K562 (cell line): ENCODE data around the gene C19orf44. TPM values are rescaled to one million over a fixed set of nuclear protein-coding genes. Genes with fewer than 3 reads are reported as not detected.

ENCODE experiments used
- CCAR2 ChIP-seq: fragments of 200-400 bp; formaldehyde crosslinking; IDR thresholded peaks from 2 replicates; pipeline ENCODE4 v1.6.1; 2017; ENCODE audit warnings: mild to moderate bottlenecking, low read depth, low read length
- CTBP1 ChIP-seq: fragments of 450-650 bp; IDR thresholded peaks from 2 replicates; pipeline ENCODE4 v1.6.1; 2016; ENCODE audit warnings: borderline replicate concordance
- E2F1 ChIP-seq: sonication (generic); formaldehyde crosslinking; IDR thresholded peaks from 2 replicates; pipeline ENCODE4 v1.8.1; 2023; ENCODE audit warnings: mild to moderate bottlenecking, missing genetic modification reagents, moderate library complexity
- JUND ChIP-seq, 2 experiments: IDR thresholded peaks; 2 replicates in 1 of 2; 3 replicates in 1 of 2; pipeline ENCODE4 v1.6.1; 2011; ENCODE audit warnings: borderline replicate concordance in 2 of 2, low read depth in 2 of 2, low read length in 2 of 2, improper control_type of control experiment in 1 of 2, missing biosample characterization in 1 of 2, missing genetic modification characterization in 1 of 2, missing genetic modification reagents in 1 of 2
- LCOR ChIP-seq: sonication (generic); formaldehyde crosslinking; IDR thresholded peaks from 2 replicates; pipeline ENCODE4 v1.8.0; 2022; ENCODE audit warnings: mild to moderate bottlenecking, missing genetic modification reagents
- MNT ChIP-seq, 2 experiments: fragments of 450-650 bp; conservative IDR thresholded peaks; 2 replicates each; pipeline ENCODE4 v1.6.1; 2017; ENCODE audit warnings: mild to moderate bottlenecking in 2 of 2, moderate library complexity in 2 of 2
- PHF20 ChIP-seq: fragments of 450-650 bp; IDR thresholded peaks from 2 replicates; pipeline ENCODE4 v1.6.1; 2018; ENCODE audit not compliant: partially characterized antibody
- POLR2G ChIP-seq: fragments of 200-400 bp; formaldehyde crosslinking; IDR thresholded peaks from 2 replicates; pipeline ENCODE4 v1.6.1; 2017; ENCODE audit warnings: low read depth, mild to moderate bottlenecking, antibody characterized with exemption, low read length, moderate library complexity
- VEZF1 ChIP-seq: fragments of 200-800 bp; sonication (Bioruptor generic); IDR thresholded peaks from 2 replicates; pipeline ENCODE4 v1.6.1; 2017; ENCODE audit warnings: missing genetic modification characterization, missing compliant biosample characterization
- ZHX1 ChIP-seq: fragments of 150-350 bp; conservative IDR thresholded peaks from 2 replicates; pipeline ENCODE4 v1.6.1; 2014; ENCODE audit warnings: low read length
- ZMIZ1 ChIP-seq, 2 experiments: fragments of 150-350 bp in 1 of 2; IDR thresholded peaks; 2 replicates each; pipeline ENCODE4 v1.6.1; 2012 to 2016; ENCODE audit warnings: low read depth in 2 of 2, low read length in 2 of 2, mild to moderate bottlenecking in 1 of 2, moderate library complexity in 1 of 2
- ZNF282 ChIP-seq: sonication (generic); formaldehyde crosslinking; IDR thresholded peaks from 2 replicates; pipeline ENCODE4 v1.8.1; 2023; ENCODE audit warnings: missing genetic modification reagents
- ZNF586 ChIP-seq: fragments of 450-650 bp; formaldehyde crosslinking; conservative IDR thresholded peaks from 2 replicates; pipeline ENCODE4 v1.4.0; 2020; ENCODE audit warnings: mild to moderate bottlenecking, moderate library complexity
- polyA plus RNA-seq, 8 experiments: library from polyadenylated mRNA; depleted of rRNA in 4 of 8; stranded (reverse) in 5 of 8; unstranded in 3 of 8; fragments of >200 nt; fragmentation: Nextera tagmentation in 2 of 8; fragmentation: Illumina TruSeq in 1 of 8; extraction: Ambion mirVana in 2 of 8; extraction: Trizol in 1 of 8; gene quantifications; 2 replicates each; pipeline versions ENCODE4 v1.2.1 to v1.2.3, GENCODE V29; 2011 to 2014; ENCODE audit warnings: inconsistent platforms in 1 of 8, missing spikeins in 1 of 8
- total RNA-seq, 7 experiments: library from RNA; depleted of rRNA in 6 of 7; stranded (reverse); fragments of >200 nt in 6 of 7; fragmentation: Illumina TruSeq in 2 of 7; extraction: Trizol in 2 of 7; gene quantifications; 2 replicates each; pipeline versions ENCODE4 v1.2.1 to v1.2.3, GENCODE V29; 2011 to 2021; ENCODE audit warnings: low replicate concordance in 1 of 7

Gene C19orf44
- total and polyA plus RNA-seq, 9 of the 15 experiments (the other 6 are each of a cell fraction or from before 2014, with no cell fraction given): 0.41 to 7.7 (median 3.5) TPM

- peak; percentile 81 to 86 for TF ChIP-seq MNT (conservative IDR thresholded peaks at IDR 0.05)
- TF ChIP-seq ZHX1: no peak
- no peak for TF ChIP-seq ZNF586 (CRISPR knock-in tag)
- no peak for TF ChIP-seq ZNF282 (CRISPR knock-in tag)
- TF ChIP-seq E2F1 (CRISPR knock-in tag): peak; percentile 93
- TF ChIP-seq CTBP1: peak; percentile 58
- peak; percentile 74 for TF ChIP-seq PHF20
- TF ChIP-seq ZMIZ1 (IDR thresholded peaks at IDR 0.05; ENCODE audit: low read depth in 2 of 2, low read length in 2 of 2): no peak
- peak; percentile 33; the same call in 1 of the 2 replicates for TF ChIP-seq JUND (IDR thresholded peaks at IDR 0.05; ENCODE audit: borderline replicate concordance, low read depth, low read length)
- no peak; the same call in 2 of the 3 replicates for TF ChIP-seq JUND (tag; IDR thresholded peaks at IDR 0.05; ENCODE audit: borderline replicate concordance, low read depth, low read length)
- TF ChIP-seq VEZF1 (CRISPR knock-in tag): peak; percentile 79
- peak; percentile 94 for TF ChIP-seq POLR2G
- TF ChIP-seq CCAR2: no peak
- peak; percentile 79 for TF ChIP-seq LCOR (CRISPR knock-in tag)
Measured at GRCh38 chr19:16542045-16542909, 46.1 kb downstream of the C19orf44 start, which contains the start of gene CHERP (continued).
